ENCODE measurements around the gene CDC42EP4.
"Not testable (repeated sequence)": the region's sequence is repeated elsewhere in the genome, so short reads cannot be mapped to it uniquely, and the experiment has no call there.

The CDC42EP4 gene

GRCh38 chr17:73266796-73267195, 45.0 kb downstream of the CDC42EP4 start:
- H3K36me3 ChIP-seq (ENCODE audit: control insufficient read depth in 2 of 2, insufficient read depth in 1 of 2, low read length in 2 of 2): no peaks in the 10 kb centered on the region
- H3K9me3 ChIP-seq (ENCODE audit: control insufficient read depth, insufficient read depth, low read depth, low read length): no peaks in the 10 kb centered on the region
- no peak overlapping the region for H3K27ac ChIP-seq (ENCODE audit: extremely low read depth, low read depth, low read length)
- TF ChIP-seq ZNF121 (tag by site-specific recombination; IDR thresholded peaks at IDR 0.05) (no peak), GLIS2 (tag by site-specific recombination; IDR thresholded peaks at IDR 0.05) (no peak), ZNF596 (tag by site-specific recombination; IDR thresholded peaks at IDR 0.05) (no peak), ZIC2 (tag by site-specific recombination; IDR thresholded peaks at IDR 0.05) (no peak), ZBTB20 (tag by site-specific recombination; IDR thresholded peaks at IDR 0.05) (no peak), ZNF391 (tag by site-specific recombination; IDR thresholded peaks at IDR 0.05; ENCODE audit: borderline replicate concordance, low read depth) (no peak), ZNF624 (tag by site-specific recombination; IDR thresholded peaks at IDR 0.05) (no peak), ZBTB7A (tag by site-specific recombination; IDR thresholded peaks at IDR 0.05; ENCODE audit: low read depth) (no peak), BCL11B (tag by site-specific recombination; IDR thresholded peaks at IDR 0.05; ENCODE audit: low read depth) (no peak), ZNF701 (tag by site-specific recombination; IDR thresholded peaks at IDR 0.05) (no peak), HOXD13 (CRISPR knock-in tag; IDR thresholded peaks at IDR 0.05; ENCODE audit: borderline replicate concordance) (no peak), ZNF19 (tag by site-specific recombination; IDR thresholded peaks at IDR 0.05; ENCODE audit: low read depth) (no peak), FEZF1 (tag by site-specific recombination; IDR thresholded peaks at IDR 0.05) (no peak), ZNF266 (tag by site-specific recombination; IDR thresholded peaks at IDR 0.05; ENCODE audit: low read depth) (no peak), WT1 (tag by site-specific recombination; IDR thresholded peaks at IDR 0.05) (no peak)
- ChIA-PET CTCF (interaction anchor here (0.6 to 4.0 kb wide), 5 partner anchors 10 to 103 kb away, joined by 3 to 19 read pairs (median 8); no protein-coding TSS in a partner anchor), POLR2A (no interaction called here)
- no peaks in the 10 kb centered on the region for H3K4me1 ChIP-seq (ENCODE audit: control insufficient read depth, insufficient read depth, low read length)
- no peak overlapping the region for H3K4me3 ChIP-seq (ENCODE audit: low read depth, low read length)

GRCh38 chr17:73265646-73266640, 45.9 kb downstream of the CDC42EP4 start:
- CTCF ChIA-PET: interaction anchor here (0.9 to 4.0 kb wide), 4 partner anchors 10 to 104 kb away, joined by 4 to 19 read pairs (median 9); no protein-coding TSS in a partner anchor
- TF ChIP-seq ZNF404 (tag by site-specific recombination; IDR thresholded peaks at IDR 0.05): no peak
- Histone ChIP-seq H3K4me1 (ENCODE audit: control insufficient read depth, insufficient read depth, low read length) (no peaks in the 10 kb centered on the region), H3K4me3 (ENCODE audit: low read depth, low read length) (no peak overlapping the region), H3K36me3 (ENCODE audit: control insufficient read depth in 2 of 2, insufficient read depth in 1 of 2, low read length in 2 of 2) (no peaks in the 10 kb centered on the region), H3K27ac (ENCODE audit: extremely low read depth, low read depth, low read length) (no peak overlapping the region), H3K9me3 (ENCODE audit: control insufficient read depth, insufficient read depth, low read depth, low read length) (no peaks in the 10 kb centered on the region)
- POLR2A ChIA-PET: no interaction called here

DNA sequence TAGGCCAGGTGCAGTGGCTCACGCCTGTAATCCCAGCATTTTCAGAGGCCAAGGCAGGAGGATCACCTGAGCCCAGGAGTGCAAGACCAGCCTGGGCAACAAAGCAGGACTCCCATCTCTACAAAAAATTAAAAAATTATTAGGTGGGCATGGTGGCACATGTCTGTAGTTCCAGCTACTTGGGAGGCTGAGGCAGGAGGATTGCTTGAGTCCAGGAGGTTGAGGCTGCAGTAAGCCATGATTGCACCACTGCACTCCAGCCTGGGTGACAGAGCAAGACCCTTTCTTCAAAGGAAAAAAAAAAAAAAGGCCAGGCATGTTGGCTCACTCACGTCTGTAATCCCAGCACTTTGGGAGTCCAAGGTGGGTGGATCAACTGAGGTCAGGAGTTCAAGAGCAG, 47.4 kb downstream of the CDC42EP4 start:
- not testable (repeated sequence) for H3K27ac ChIP-seq (ENCODE audit: extremely low read depth, low read depth, low read length)
- CTCF ChIA-PET: interaction anchor here (0.7 to 4.0 kb wide), 2 partner anchors 63 to 106 kb away, joined by 4 to 19 read pairs; no protein-coding TSS in a partner anchor

GRCh38 chr17:73262676-73263642, 48.8 kb downstream of the CDC42EP4 start:
- TF ChIP-seq OSR2 (tag by site-specific recombination; IDR thresholded peaks at IDR 0.05): peak; percentile 83
- TF ChIP-seq GLIS1 (tag by site-specific recombination; IDR thresholded peaks at IDR 0.05): peak; percentile 96
- peak; percentile 67 for TF ChIP-seq ZNF341 (tag by site-specific recombination; IDR thresholded peaks at IDR 0.05; ENCODE audit: low read depth)
- no peak for TF ChIP-seq ZNF549 (tag by site-specific recombination; IDR thresholded peaks at IDR 0.05)
- TF ChIP-seq GFI1B (tag by site-specific recombination; IDR thresholded peaks at IDR 0.05): no peak
- Histone ChIP-seq H3K4me3 (ENCODE audit: low read depth, low read length) (no peak overlapping the region), H3K9me3 (ENCODE audit: control insufficient read depth, insufficient read depth, low read depth, low read length) (no peaks in the 10 kb centered on the region), H3K4me1 (ENCODE audit: control insufficient read depth, insufficient read depth, low read length) (no peaks in the 10 kb centered on the region), H3K36me3 (ENCODE audit: control insufficient read depth in 2 of 2, insufficient read depth in 1 of 2, low read length in 2 of 2) (no peaks in the 10 kb centered on the region), H3K27ac (ENCODE audit: extremely low read depth, low read depth, low read length) (no peak overlapping the region)
- ChIA-PET CTCF (interaction anchor here (0.6 to 1.1 kb wide), 5 partner anchors 43 to 706 kb away, joined by 3 to 4 read pairs (median 3); no protein-coding TSS in a partner anchor), POLR2A (interaction anchor here (0.6 kb wide), 1 partner anchor 785 kb away, joined by 4 read pairs; no protein-coding TSS in a partner anchor)

More for the DNA sequence above, 47.4 kb downstream of the CDC42EP4 start:
- H3K4me1 ChIP-seq (ENCODE audit: control insufficient read depth, insufficient read depth, low read length); H3K36me3 ChIP-seq (ENCODE audit: control insufficient read depth in 2 of 2, insufficient read depth in 1 of 2, low read length in 2 of 2); H3K9me3 ChIP-seq (ENCODE audit: control insufficient read depth, insufficient read depth, low read depth, low read length); H3K4me3 ChIP-seq (ENCODE audit: low read depth, low read length); POLR2A ChIA-PET: not testable (repeated sequence)

Measured in HEK293 (cell line).